Fibroblast of villous mesenchyme (primary cell): ENCODE results near the gene GRIPAP1. TPM values are rescaled to one million over a fixed set of nuclear protein-coding genes. Genes with fewer than 3 reads are reported as not detected.

Experiments used
- DNase-seq: peaks from one replicate; pipeline ENCODE4 v3.0.0-alpha.2; 2010; ENCODE audit warnings: low read depth
- H3K4me3 ChIP-seq: 2 replicates; pipeline ENCODE4 v1.5.1; 2011; ENCODE audit warnings: low read depth, mild to moderate bottlenecking, low read length
- total RNA-seq: library from RNA; depleted of rRNA; stranded (reverse); fragments of >200 nt; gene quantifications from 2 replicates; pipeline ENCODE4 v1.2.3, GENCODE V29; 2012
- TF ChIP-seq, protein P1 (sequence below): IDR thresholded peaks from 2 replicates; pipeline ENCODE4 v1.5.1; 2012; ENCODE audit warnings: low read depth, mild to moderate bottlenecking, low read length; ENCODE audit not compliant: insufficient read depth

Gene GRIPAP1
- total RNA-seq, 1 donor = 14.2 TPM

DNA sequence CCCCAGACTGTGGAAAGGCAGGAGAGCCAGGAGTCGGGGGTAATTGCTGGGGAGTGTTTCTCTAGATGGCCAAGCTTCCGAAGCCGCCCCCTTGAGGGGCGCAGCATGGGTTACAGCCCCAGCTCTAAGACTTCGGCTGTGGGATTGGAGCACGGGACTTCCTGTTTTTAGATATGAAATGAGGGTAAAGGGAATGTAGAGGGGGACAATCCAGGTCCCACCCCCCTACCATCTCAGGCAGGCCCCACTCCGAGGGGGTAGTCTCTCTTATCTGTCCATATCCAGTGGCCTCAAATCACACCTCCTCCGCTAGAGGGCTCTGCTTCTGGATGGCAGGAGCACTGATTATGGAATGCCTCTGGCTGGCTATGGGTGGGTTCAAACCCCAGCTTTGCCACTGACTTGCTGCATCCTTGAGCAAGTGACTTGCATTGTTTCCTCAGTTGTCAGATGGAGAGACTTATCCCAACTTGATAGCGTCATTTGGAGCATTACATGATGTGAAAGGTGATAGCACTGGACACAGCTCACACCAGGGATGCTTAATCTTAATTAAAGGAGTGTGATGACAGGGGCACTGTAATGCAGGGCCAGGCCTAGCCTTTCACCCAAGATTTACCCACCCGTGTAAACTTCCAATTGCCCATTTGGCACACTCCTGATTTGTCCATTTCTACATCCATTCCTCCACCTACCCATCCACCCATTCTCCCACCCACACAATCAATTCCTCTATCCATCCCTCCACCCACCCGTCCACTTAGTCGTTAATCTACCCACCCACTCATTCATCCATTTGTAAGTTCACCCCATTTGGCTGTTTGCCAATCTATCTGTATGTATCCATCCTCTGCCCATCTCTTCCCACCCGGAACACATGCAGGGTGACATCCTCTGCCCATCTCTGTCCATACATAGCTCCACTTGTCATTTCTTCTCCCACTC, 29.6 kb downstream of the GRIPAP1 start:
- peak overlapping the region; percentile 56 for H3K4me3 ChIP-seq
- TF ChIP-seq, protein P1, sequence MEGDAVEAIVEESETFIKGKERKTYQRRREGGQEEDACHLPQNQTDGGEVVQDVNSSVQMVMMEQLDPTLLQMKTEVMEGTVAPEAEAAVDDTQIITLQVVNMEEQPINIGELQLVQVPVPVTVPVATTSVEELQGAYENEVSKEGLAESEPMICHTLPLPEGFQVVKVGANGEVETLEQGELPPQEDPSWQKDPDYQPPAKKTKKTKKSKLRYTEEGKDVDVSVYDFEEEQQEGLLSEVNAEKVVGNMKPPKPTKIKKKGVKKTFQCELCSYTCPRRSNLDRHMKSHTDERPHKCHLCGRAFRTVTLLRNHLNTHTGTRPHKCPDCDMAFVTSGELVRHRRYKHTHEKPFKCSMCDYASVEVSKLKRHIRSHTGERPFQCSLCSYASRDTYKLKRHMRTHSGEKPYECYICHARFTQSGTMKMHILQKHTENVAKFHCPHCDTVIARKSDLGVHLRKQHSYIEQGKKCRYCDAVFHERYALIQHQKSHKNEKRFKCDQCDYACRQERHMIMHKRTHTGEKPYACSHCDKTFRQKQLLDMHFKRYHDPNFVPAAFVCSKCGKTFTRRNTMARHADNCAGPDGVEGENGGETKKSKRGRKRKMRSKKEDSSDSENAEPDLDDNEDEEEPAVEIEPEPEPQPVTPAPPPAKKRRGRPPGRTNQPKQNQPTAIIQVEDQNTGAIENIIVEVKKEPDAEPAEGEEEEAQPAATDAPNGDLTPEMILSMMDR = peak; percentile 58
- peak; percentile 39 for DNase-seq

DNA sequence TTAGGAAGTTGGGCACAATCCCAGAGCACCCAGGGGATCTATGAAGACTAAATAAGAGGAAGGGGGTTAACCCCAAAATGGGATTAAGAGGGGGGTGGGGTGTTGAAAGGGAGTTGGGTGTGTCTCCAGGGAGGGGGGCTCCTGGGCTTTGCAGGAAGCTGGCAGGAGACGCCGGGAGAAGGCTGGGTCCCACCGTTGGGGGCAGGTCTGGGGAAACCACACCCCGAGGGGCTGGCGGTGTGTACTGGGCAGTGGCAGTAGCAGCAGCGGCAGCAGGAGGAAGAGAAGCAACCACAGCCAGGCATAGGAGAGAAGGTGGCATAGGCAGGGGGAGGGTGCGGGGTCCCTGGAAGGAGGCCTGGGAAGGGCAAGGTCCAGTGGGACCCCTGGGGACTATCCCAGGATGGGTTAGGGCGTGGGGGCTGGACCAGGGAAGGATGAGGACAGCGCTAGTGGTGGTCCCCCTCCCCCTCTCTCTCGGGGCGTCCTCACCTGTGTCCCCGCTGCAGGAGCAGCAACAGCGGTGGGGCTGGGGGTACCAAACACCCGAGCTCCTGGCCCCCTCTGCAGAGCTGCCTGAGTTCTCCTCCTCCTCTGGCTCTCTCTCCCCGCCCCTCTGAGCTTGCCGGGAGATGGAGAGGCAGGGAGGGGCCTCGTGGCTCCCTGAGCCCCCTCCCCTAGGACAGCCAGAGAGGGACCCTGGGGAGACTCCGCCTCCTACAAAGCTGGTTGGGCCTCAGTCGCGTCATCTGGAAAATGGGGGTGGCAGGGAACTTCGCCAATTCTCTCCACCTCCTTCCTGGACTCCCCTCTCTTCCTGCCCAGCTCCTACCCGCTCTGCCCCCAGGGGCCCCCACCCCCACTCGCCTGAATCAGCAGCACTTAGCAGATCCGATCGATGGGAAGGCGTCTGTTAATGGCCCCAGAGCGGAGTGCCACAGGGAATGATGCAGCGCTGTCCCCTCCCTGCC, 30.5 kb downstream of the GRIPAP1 start, which contains the start of gene KCND1:
Gene KCND1 (minus strand): TSS at position 596 of the 971 bp plus-strand sequence. CDS start 1,573 bp downstream, outside the sequence.
- peak within 1 kb of the TSS; percentile 56 for H3K4me3 ChIP-seq
- DNase-seq = peak; percentile 22
- TF ChIP-seq, protein P1 = no peak

DNA sequence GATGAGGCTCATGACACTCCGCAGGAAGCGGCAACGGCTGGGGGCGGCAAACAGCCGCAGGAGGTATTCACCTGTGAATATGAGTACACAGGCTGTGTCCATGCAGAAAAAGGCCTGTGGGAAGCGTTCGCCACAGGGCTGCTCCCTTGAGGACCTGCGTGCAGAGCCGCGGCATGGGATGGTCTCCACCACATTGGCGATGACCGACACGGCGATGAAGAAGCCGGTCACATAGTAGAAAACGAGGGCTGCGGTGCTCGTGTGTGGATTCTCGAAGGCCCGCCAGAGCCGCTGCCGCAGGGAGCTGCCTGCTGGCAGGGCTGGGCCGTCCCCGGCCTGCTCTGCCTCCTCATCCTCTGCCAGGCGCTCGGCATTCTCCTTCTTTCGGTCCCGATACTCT, 32.6 kb downstream of the GRIPAP1 start:
- TF ChIP-seq, protein P1 = no peak
- no peak overlapping the region for H3K4me3 ChIP-seq
- DNase-seq = no peak

DNA sequence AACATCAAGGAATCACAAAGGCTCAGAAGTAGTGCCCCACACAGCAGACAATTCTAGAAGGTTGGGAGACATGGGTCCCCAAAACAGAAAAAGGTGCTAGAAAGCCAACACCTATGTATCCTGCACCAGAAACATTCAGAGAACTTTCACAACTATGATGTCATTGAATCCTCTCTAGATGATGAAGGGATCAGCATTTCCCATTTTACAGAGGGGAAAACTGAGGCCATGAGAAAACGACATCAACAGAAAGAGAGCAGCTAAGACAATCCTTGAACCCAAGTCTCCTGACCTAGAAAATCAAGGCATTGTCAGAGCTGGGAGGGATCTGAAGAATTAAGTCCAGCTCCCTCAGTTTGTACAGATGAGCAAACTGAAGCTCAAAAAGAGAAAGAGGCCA, 33.7 kb downstream of the GRIPAP1 start:
- TF ChIP-seq, protein P1 = no peak
- H3K4me3 ChIP-seq = no peak overlapping the region
- no peak for DNase-seq

DNA sequence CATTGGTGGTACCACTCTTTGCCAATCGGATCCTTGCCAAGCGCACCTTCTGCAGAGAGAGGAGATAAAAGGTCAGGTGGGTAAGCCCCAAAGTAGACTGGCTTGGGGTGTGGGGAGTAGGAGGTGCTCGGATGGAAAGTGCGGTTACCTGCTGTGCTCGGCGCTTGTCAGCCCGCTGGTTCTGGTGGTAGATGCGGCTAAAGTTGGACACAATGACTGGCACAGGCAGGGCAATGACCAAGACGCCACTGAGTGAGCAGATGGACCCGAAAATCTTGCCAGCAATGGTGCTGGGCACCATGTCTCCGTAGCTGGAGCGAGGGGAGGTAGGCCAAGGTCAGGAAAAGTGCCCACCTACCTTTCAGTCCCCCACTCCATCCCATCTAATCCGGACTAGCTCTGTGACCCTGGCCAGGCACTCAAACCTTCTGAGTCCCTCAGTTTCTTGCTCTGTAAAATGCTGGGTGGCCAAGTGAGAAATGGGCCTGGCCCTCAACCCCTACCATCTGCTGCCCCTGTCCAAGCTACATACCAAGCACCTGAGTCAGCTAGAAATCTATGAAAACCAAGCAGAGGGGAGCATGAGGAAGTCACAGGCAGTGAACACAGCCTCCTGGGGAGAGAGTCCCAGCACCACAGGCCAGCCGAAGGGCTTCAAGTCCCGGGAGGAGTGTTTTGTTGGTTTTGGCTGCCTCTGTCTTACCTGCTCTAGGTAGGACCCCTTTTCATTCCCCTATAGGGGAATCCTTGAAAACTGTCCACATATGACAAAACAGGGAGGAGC, 35.1 kb downstream of the GRIPAP1 start:
- H3K4me3 ChIP-seq = no peak overlapping the region
- DNase-seq = peak; percentile 40
- TF ChIP-seq, protein P1 = no peak

DNA sequence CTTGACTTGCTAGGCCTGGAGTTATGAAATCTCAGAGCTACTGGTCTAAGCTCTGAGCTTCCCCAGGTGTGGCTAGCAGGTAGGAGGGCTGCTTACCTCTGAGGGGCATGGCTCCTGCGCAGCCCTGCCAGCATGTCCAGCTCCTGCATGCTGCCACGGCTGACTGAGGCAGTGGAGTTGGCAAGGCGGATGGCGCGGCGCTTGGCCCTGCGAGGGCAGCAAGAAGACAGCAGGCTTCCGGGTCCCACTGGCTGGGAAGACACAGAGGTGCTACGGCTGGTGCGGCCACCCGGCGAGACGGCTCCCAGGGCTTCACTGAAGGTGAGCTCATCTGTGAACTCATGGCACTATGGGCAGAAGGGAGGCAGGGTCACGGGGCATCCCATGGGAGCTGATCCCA, 36.1 kb downstream of the GRIPAP1 start:
- H3K4me3 ChIP-seq = no peak overlapping the region
- DNase-seq = no peak
- TF ChIP-seq, protein P1 = no peak
